GM10266 (cell line): ENCODE results near the gene MTMR1.

Experiments used
- DNase-seq: peaks from one replicate; pipeline ENCODE4 v3.0.0; 2012; ENCODE audit errors: extremely low spot score
- CTCF ChIP-seq: IDR thresholded peaks from 2 replicates; pipeline ENCODE4 v1.5.1; 2012; ENCODE audit warnings: mild to moderate bottlenecking, low read depth; ENCODE audit not compliant: control insufficient read depth, insufficient read depth; ENCODE audit errors: missing control alignments

The MTMR1 gene

GRCh38 chrX:150777328-150777992 lies 84.3 kb downstream of the MTMR1 start:
- no peak for TF ChIP-seq CTCF
- DNase-seq: no peak

GRCh38 chrX:150779385-150779784 lies 86.2 kb downstream of the MTMR1 start:
- TF ChIP-seq CTCF: no peak
- DNase-seq: no peak

GRCh38 chrX:150781677-150782076 lies 88.5 kb downstream of the MTMR1 start:
- no peak for DNase-seq
- no peak for TF ChIP-seq CTCF

- TF ChIP-seq CTCF: no peak
- no peak for DNase-seq
Measured at GRCh38 chrX:150790021-150790420, 96.8 kb downstream of the MTMR1 start.

GRCh38 chrX:150792949-150793527 lies 99.8 kb downstream of the MTMR1 start:
- DNase-seq: no peak
- no peak for TF ChIP-seq CTCF

GRCh38 chrX:150805736-150806135 lies 112.5 kb downstream of the MTMR1 start:
- TF ChIP-seq CTCF: no peak

GRCh38 chrX:150806827-150807226 lies 113.6 kb downstream of the MTMR1 start:
- no peak for TF ChIP-seq CTCF
- no peak for DNase-seq

More at GRCh38 chrX:150805736-150806135, 112.5 kb downstream of the MTMR1 start:
- DNase-seq: no peak
